ENCODE data around the gene KMT5C.

DNA sequence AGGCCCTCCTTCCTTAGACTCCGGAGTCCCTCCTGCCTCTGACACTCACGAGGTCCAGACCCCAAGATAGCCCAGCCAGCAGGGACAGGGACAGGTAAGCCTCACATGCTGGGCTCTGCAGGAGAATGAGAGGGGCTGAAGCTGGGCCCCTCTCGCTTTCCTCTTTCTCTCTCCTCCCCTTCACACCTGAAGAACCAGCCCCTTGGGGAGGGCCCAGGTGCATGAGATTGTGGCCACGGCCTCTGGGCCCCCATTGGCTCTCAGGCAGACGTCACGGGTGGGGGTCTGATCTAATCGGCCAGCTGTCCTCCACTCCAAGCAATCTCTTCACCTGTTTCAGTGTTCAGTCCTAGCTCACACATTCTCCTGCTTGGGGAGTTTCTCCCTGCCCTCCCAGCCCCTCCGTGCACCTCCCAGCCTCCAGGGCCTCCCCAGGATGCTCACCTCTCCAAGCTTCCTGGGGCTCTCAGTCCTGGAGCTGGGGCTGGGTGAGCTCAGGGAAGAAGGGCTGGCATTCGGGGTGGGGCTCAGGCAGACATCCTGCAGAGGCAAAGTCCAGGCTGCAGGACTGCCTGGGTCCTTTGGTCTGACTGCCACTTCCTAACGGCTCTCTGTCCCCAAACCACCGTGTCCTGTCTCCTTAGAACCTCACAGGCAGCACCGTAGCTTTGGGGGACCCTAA is 17.3 kb upstream of the KMT5C start:
- TF ChIP-seq YY1 (IDR thresholded peaks at IDR 0.05; ENCODE audit: insufficient read depth, insufficient read length) (no peak), ZNF274 (IDR thresholded peaks at IDR 0.05; ENCODE audit: low read depth, low read length) (no peak), SUZ12 (IDR thresholded peaks at IDR 0.05; ENCODE audit: extremely low read depth, insufficient read depth, insufficient read length) (no peak)

Data from NT2/D1 (cell line).